GM21367 (cell line): ENCODE data around the gene SBF2.

Experiments used
- ATAC-seq: cut with Tn5 transposase; IDR thresholded peaks from one replicate; pipeline ENCODE4 v1.9.1; 2021; ENCODE audit not compliant: unreplicated experiment

SBF2 gene

DNA sequence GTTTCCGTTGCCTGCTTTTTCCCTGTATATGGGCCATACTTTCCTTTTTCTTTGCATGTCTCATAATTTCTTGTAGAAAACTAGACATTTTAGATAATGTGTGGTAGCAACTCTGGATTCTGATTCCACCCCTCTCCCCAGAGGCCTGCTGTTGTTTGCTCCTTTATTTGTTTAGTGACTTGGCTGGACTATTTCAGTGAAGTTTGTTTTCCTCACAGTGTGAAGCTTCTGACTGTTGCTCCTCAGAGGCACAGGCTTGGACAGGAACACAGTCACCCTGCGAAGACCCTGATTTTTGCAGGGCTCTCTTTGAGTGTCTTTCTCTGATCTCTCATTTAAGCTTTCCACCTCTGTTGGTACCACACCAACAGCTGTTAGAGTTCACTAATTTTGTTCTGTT, 557.7 kb downstream of the SBF2 start:
- no peak for ATAC-seq

GRCh38 chr11:9735919-9736318, 558.1 kb downstream of the SBF2 start:
- no peak for ATAC-seq

- ATAC-seq = no peak
These were observed 558.8 kb downstream of the SBF2 start for GRCh38 chr11:9735236-9735635.

DNA sequence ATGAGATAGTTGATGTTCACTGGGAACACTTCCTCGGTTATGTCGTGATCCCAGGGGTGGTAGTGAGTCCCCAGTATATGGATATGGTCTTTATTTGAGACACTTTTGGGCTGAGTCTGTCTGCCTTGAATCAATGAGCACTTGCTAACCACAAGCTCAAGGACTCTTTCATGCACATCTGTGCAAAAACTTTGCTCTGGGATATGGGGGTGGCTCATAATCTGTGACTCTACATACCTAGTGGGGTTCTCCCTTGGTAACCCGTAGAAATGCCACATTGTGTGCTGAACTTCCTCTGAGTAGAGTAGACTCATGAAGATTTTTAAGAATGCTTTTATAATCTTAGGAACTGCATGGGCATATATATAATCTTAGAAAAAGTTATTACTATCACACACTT, 560.8 kb downstream of the SBF2 start:
- no peak for ATAC-seq

- no peak for ATAC-seq
These were observed 561.6 kb downstream of the SBF2 start for GRCh38 chr11:9732453-9732852.

- ATAC-seq = no peak
These were observed 562.8 kb downstream of the SBF2 start for GRCh38 chr11:9731256-9731655.
